ENCODE measurements around the gene PECR. TPM values are rescaled to one million over a fixed set of nuclear protein-coding genes. Genes with fewer than 3 reads are reported as not detected.

Gene PECR
- total RNA-seq, 1 experiment from 2014 or later = 16.3 TPM

- ATAC-seq = peak; percentile 84
- no TSS peak for BruUV-seq (replicated peaks)
- H3K36me3 ChIP-seq (ENCODE audit: control insufficient read depth in 1 of 2, insufficient read depth in 2 of 2, low read length in 2 of 2) = peaks cover 18 to 38% of the 10 kb centered on the region in 2 experiments; a peak in 3 of 4 replicates
- peak within 1 kb of the TSS; percentile 76 for H3K27ac ChIP-seq (ENCODE audit: low read depth, low read length)
- peak within 1 kb of the TSS; percentile 77 to 88 for H3K4me3 ChIP-seq (replicated peaks in 1 of 2; ENCODE audit: low read depth in 1 of 2, low read length in 2 of 2)
- peaks cover 7 to 21% of the 10 kb centered on the region in 2 experiments; a peak in 3 of 4 replicates for H3K4me1 ChIP-seq (ENCODE audit: control insufficient read depth in 1 of 2, insufficient read depth in 2 of 2, low read length in 2 of 2)
- H2AFZ ChIP-seq (ENCODE audit: low read depth, low read length, poor library complexity, severe bottlenecking) = no peak within 1 kb of the TSS
- no peaks in the 10 kb centered on the region for H3K9me2 ChIP-seq (ENCODE audit: insufficient read depth)
- H4K20me1 ChIP-seq (ENCODE audit: insufficient read depth) = peaks cover 9% of the 10 kb centered on the region; the same call in 1 of the 2 replicates
- H3K79me2 ChIP-seq (ENCODE audit: insufficient read depth, low read length) = peaks cover 50% of the 10 kb centered on the region
- H3K4me2 ChIP-seq (ENCODE audit: low read length) = peak within 1 kb of the TSS; percentile 83
- no peaks in the 10 kb centered on the region for H3K9me3 ChIP-seq (ENCODE audit: control insufficient read depth in 1 of 2, insufficient read depth in 1 of 2, low read depth in 1 of 2, low read length in 2 of 2)
- intact Hi-C loops (cut with micrococcal nuclease) = no loop called here
- ChIA-PET POLR2A (interaction anchor here (0.9 to 1.0 kb wide), 3 partner anchors 14 to 389 kb away, joined by 3 to 6 read pairs (median 3); partner anchors contain the start of genes PECR, RPL37A and TMEM169), RAD21 (ENCODE audit: low non-redundant PET in 1 of 2, low total read pairs in 2 of 2, uncharacterized antibody in 2 of 2, unreplicated experiment in 2 of 2) (no interaction called here), CTCF (interaction anchor here (0.7 to 1.2 kb wide), 5 partner anchors 25 to 306 kb away, joined by 3 to 4 read pairs (median 3); partner anchors contain the start of gene PECR)
- H3K9ac ChIP-seq (ENCODE audit: low read length) = peak within 1 kb of the TSS; percentile 90
- H3K27me3 ChIP-seq (ENCODE audit: insufficient read depth, low read length) = no peaks in the 10 kb centered on the region
- peak; percentile 92 for DNase-seq (ENCODE audit: low read depth, low spot score)
- TF ChIP-seq SP1 (IDR thresholded peaks at IDR 0.05; ENCODE audit: low read depth) (peak; percentile 27; the same call in 1 of the 2 replicates), ATF3 (IDR thresholded peaks at IDR 0.05) (no peak; the same call in 1 of the 2 replicates), POLR2A (IDR thresholded peaks at IDR 0.05; ENCODE audit: borderline replicate concordance, extremely low read depth, insufficient read depth, insufficient read length) (peak; percentile 85), YY1 (IDR thresholded peaks at IDR 0.05; ENCODE audit: extremely low read depth, insufficient replicate concordance, low read depth, low read length) (peak; percentile 73), SRF (IDR thresholded peaks at IDR 0.05; ENCODE audit: low read depth) (no peak), CTCF (IDR thresholded peaks at IDR 0.05 in 2 of 3, conservative IDR thresholded peaks at IDR 0.05 in 1 of 3; ENCODE audit: borderline replicate concordance in 1 of 3, insufficient read depth in 1 of 3, low read depth in 2 of 3, low read length in 2 of 3) (no peak), EZH2phosphoT487 (IDR thresholded peaks at IDR 0.05; ENCODE audit: borderline replicate concordance) (no peak), ZNF274 (IDR thresholded peaks at IDR 0.05; ENCODE audit: low read depth, low read length) (no peak), TCF7L2 (IDR thresholded peaks at IDR 0.05; ENCODE audit: borderline replicate concordance, extremely low read depth, insufficient read depth, insufficient read length) (no peak), EGR1 (IDR thresholded peaks at IDR 0.05; ENCODE audit: low read depth) (no peak), ZBTB33 (IDR thresholded peaks at IDR 0.05; ENCODE audit: extremely low read depth, insufficient replicate concordance, low read length) (no peak), JUND (IDR thresholded peaks at IDR 0.05) (no peak), POLR2AphosphoS5 (IDR thresholded peaks at IDR 0.05; ENCODE audit: low read depth, low read length) (peak; percentile 94), RAD21 (IDR thresholded peaks at IDR 0.05; ENCODE audit: low read depth) (no peak), SIN3A (IDR thresholded peaks at IDR 0.05; ENCODE audit: low read depth) (peak; percentile 83), CBX3 (IDR thresholded peaks at IDR 0.05; ENCODE audit: low read depth) (no peak), ELF1 (IDR thresholded peaks at IDR 0.05; ENCODE audit: borderline replicate concordance, low read depth) (peak; percentile 84), EZH2 (IDR thresholded peaks at IDR 0.05) (no peak), ZFX (IDR thresholded peaks at IDR 0.05) (peak; percentile 85)
Measured at GRCh38 chr2:216108967-216109921, 27.6 kb upstream of the PECR start, which contains the start of gene XRCC5. Gene XRCC5 (plus strand): TSS chr2:216109348. CDS start chr2:216109437, 89 bp downstream.
